ENCODE data around the gene TUT7. TPM values are rescaled to one million over a fixed set of nuclear protein-coding genes. Genes with fewer than 3 reads are reported as not detected.
"Not testable (repeated sequence)": the region's sequence is repeated elsewhere in the genome, so short reads cannot be mapped to it uniquely, and the experiment has no call there.

TUT7 gene, protein sequence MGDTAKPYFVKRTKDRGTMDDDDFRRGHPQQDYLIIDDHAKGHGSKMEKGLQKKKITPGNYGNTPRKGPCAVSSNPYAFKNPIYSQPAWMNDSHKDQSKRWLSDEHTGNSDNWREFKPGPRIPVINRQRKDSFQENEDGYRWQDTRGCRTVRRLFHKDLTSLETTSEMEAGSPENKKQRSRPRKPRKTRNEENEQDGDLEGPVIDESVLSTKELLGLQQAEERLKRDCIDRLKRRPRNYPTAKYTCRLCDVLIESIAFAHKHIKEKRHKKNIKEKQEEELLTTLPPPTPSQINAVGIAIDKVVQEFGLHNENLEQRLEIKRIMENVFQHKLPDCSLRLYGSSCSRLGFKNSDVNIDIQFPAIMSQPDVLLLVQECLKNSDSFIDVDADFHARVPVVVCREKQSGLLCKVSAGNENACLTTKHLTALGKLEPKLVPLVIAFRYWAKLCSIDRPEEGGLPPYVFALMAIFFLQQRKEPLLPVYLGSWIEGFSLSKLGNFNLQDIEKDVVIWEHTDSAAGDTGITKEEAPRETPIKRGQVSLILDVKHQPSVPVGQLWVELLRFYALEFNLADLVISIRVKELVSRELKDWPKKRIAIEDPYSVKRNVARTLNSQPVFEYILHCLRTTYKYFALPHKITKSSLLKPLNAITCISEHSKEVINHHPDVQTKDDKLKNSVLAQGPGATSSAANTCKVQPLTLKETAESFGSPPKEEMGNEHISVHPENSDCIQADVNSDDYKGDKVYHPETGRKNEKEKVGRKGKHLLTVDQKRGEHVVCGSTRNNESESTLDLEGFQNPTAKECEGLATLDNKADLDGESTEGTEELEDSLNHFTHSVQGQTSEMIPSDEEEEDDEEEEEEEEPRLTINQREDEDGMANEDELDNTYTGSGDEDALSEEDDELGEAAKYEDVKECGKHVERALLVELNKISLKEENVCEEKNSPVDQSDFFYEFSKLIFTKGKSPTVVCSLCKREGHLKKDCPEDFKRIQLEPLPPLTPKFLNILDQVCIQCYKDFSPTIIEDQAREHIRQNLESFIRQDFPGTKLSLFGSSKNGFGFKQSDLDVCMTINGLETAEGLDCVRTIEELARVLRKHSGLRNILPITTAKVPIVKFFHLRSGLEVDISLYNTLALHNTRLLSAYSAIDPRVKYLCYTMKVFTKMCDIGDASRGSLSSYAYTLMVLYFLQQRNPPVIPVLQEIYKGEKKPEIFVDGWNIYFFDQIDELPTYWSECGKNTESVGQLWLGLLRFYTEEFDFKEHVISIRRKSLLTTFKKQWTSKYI (N-terminal part only)
- total RNA-seq, result 34.0 TPM

GRCh38 chr9:86354011-86354817, at the start of gene TUT7:
TUT7 (minus strand) TSS chr9:86354410; CDS start chr9:86353199, 1,211 bp downstream.
- DNase-seq, result peak; percentile 94

- DNase-seq, result no peak
Measured at GRCh38 chr9:86402591-86402990, 48.4 kb upstream of the TUT7 start.

DNA sequence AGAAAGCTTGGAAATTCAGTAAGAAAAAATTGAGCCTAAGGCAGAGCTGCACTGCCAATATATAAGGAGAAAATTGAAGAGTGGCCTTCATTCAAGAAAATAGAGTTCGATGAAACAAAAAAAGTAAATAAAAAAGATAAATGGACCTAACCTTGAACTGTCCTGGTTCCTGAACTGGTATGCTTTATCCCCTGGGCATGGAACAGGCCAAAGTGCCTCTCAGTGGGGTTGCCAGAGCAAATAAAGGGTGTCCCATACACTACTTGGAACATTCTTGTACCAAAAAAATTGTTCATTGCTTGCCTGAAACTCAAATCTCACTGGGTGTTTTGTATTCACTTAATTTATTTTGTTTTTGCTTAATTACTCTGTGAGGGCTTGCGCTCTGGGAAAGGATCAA, 42.2 kb upstream of the TUT7 start:
- no peak for DNase-seq

DNA sequence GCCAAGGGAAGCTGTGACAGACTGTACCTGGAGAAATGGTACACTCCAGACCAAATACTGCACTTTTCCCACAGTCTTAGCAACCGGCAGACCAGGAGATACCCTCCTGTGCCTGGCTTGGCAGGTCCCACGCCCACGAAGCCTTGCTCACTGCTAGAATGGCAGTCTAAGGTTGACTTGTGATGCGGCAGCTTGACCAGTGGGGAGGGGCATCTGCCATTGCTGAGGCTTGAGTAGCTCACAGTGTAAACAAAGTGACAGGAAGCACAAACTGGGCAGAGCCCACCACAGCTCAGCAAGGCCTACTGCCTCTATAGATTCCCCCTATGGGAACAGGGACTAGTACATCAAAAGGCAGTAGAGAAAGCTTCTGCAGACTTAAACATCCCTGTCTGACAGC, 36.0 kb upstream of the TUT7 start:
- DNase-seq, result not testable (repeated sequence)

- DNase-seq, result no peak
Measured at GRCh38 chr9:86389628-86390027, 35.4 kb upstream of the TUT7 start.

- no peak for DNase-seq
Measured at GRCh38 chr9:86387376-86387775, 33.2 kb upstream of the TUT7 start.

DNA sequence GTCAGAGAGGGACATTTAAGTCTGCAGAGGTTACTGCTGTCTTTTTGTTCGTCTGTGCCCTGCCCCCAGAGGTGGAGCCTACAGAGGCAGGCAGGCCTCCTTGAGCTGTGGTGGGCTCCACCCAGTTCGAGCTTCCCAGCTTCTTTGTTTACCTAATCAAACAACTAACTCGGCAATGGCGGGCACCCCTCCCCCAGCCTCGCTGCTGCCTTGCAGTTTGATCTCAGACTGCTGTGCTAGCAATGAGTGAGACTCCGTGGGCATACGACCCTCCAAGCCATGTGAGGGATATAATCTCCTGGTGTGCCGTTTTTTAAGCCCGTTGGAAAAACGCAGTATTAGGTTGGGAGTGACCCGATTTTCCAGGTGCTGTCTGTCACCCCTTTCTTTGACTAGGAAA, 28.8 kb upstream of the TUT7 start:
- DNase-seq, result not testable (repeated sequence)

DNA sequence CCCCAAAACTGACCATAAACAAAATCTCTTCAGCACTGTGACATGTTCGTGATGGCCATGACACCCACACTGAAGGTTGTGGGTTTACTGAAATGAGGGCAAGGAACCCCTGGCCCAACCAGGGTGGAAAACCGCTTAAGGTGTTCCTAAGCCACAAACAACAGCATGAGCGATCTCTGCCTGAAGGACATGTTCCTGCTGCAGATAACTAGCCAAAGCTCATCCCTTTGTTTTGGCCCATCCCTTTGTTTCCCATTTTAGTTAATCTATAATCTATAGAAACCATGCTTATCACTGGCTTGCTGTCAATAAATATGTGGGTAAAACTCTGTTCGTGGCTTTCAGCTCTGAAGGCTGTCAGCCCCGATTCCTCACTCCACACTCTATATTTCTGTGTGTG, 21.8 kb upstream of the TUT7 start:
- DNase-seq, result no peak

DNA sequence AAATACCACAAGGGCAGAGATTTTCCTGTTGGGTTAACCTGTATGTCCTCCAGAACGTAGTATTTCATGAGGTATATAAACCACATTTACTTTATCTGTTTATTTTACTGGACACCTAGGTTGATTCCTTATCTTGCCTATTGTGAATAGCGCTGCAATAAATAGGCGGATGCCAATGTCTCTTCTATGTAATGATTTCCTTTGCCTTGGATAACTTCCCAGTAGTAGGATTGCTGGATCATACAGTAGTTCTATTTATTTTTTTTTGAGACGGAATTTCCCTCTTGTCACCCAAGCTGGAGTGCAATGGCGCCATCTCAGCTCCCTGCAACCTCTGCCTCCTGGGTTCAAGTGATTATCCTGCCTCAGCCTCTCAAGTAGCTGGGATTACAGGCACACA, 15.6 kb upstream of the TUT7 start:
- DNase-seq, result no peak

GRCh38 chr9:86368871-86369521, 14.8 kb upstream of the TUT7 start:
- DNase-seq, result no peak

GRCh38 chr9:86361176-86361575, 7.0 kb upstream of the TUT7 start:
- DNase-seq, result no peak

DNA sequence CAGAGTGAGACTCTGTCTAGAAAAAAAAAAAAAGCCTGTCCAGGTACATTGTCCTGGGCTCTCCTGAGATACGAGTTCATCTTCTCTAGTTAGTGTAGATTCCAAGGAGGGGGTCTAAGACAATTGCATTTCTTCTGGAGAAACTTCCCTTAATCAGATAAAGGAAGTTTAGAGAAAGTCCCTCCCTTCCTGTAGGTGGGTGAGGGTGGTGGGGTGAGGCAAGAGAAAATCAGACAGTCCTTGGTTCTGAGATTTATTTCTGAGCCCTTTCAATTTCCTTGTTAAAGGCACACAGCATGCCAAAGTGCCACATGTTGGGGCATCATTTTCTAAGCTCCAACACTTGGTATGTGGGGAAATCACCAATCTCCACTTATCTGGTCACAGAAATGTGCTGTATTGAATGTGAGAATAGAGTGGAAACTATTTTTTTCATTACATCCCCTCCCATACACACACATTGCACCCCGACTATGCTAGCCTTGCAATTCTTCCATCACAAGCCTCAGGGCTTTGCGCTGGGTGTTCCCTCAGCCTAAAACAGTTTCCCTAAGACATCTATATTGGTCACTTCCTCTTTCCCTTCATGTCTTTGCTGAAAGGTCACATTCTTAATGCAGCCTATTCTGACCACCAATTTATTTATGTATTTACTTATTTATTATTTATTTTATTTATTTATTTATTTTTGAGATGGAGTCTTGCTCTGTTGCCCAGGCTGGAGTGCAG, 5.1 kb upstream of the TUT7 start:
- no peak for DNase-seq

DNA sequence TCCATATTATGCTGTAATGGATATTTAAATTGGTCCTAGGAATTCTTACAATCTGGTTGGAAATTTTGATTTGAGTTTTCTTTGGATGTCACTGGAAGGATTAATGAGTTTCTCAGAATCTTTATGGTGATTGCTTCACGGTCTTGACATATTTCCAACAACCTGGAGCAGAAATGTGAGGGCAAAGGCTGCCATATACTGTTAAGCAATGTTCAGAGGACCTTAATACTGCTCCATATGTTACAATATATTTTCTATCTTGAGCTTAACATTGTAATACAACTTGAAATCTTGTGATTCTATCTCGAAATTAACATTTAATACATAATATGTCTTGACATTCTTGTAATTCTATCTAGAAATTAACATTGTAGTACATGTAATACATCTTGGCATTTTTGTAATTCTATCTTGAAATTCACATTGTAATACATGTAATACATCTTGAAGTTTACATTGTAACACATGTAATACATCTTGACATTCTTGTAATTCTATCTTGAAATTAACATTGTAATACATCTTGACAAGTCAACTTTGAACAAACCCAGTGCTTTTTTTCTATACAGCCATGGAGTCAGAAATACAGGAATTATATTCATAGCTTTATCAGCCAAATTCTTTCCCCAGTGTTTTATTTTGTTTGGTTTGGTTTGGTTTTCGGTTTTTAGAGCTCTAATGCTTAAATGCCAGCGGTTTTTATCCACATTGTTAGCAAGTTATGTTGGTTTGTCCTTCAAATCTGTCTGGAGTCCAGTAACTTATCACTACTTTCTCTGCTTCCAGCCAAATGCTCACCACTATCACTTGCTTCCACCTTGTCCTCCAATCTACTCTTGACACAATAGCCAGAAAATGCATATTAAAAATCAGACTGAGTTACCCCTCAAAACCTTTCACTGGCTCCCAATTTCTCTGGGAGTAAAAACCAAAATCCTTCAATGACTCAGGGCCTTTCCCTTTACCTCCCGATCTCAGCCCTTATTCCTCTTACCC, 3.0 kb upstream of the TUT7 start:
- DNase-seq, result no peak

- DNase-seq, result no peak
Measured at GRCh38 chr9:86355814-86356213, 1.6 kb upstream of the TUT7 start.

- DNase-seq, result no peak
Measured at GRCh38 chr9:86354818-86355309, 654 bp upstream of the TUT7 start.

DNA sequence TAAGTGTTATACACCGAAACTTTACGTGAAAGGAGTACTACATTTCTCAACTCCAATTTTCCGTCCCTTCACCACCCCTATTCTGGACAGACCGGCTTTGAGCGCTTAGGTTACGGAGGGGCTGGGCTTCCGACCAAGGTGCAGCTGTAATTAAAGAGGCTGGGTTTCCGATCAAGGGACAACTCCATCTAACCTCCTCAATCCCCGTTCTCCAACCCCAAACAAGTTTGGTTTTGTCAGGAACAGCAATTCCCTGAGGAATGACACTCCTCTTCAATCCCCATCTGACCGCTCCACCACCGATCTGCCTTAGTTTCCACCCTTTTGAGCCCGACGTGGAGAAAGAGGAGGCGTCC, 577 bp downstream of the TUT7 start:
- DNase-seq, result no peak

- DNase-seq, result no peak
Measured at GRCh38 chr9:86352440-86353077, 1.7 kb downstream of the TUT7 start.

- DNase-seq, result no peak
Measured at GRCh38 chr9:86351880-86352279, 2.3 kb downstream of the TUT7 start.

All from occipital lobe (tissue), 2 donors.